ENCODE measurements around the gene SLC25A45.

The SLC25A45 gene

GRCh38 chr11:65351511-65351910 lies 30.9 kb downstream of the SLC25A45 start:
- TF ChIP-seq ZNF565 (CRISPR knock-in tag; conservative IDR thresholded peaks at IDR 0.05; ENCODE audit: low read depth) (no peak), PPARA (CRISPR knock-in tag; IDR thresholded peaks at IDR 0.05; ENCODE audit: borderline replicate concordance) (no peak), TOX (CRISPR knock-in tag; IDR thresholded peaks at IDR 0.05; ENCODE audit: borderline replicate concordance) (no peak), BACH2 (CRISPR knock-in tag; IDR thresholded peaks at IDR 0.05; ENCODE audit: borderline replicate concordance) (no peak), OSR1 (CRISPR knock-in tag; IDR thresholded peaks at IDR 0.05) (no peak), ZNF8 (CRISPR knock-in tag; IDR thresholded peaks at IDR 0.05) (no peak), TCF4 (CRISPR knock-in tag; IDR thresholded peaks at IDR 0.05; ENCODE audit: borderline replicate concordance) (no peak), GLIS3 (CRISPR knock-in tag; IDR thresholded peaks at IDR 0.05) (no peak), ISL1 (CRISPR knock-in tag; IDR thresholded peaks at IDR 0.05) (no peak), ZFP30 (CRISPR knock-in tag; IDR thresholded peaks at IDR 0.05) (no peak), ARNTL (CRISPR knock-in tag; IDR thresholded peaks at IDR 0.05; ENCODE audit: borderline replicate concordance, low read depth) (no peak), SNAI2 (CRISPR knock-in tag; IDR thresholded peaks at IDR 0.05) (no peak), ZFP3 (CRISPR knock-in tag; IDR thresholded peaks at IDR 0.05) (no peak), CREB5 (CRISPR knock-in tag; IDR thresholded peaks at IDR 0.05; ENCODE audit: low read depth) (no peak), TSHZ2 (CRISPR knock-in tag; IDR thresholded peaks at IDR 0.05) (no peak), CSRNP3 (CRISPR knock-in tag; IDR thresholded peaks at IDR 0.05) (no peak), CSDC2 (CRISPR knock-in tag; IDR thresholded peaks at IDR 0.05) (no peak), ZNF70 (CRISPR knock-in tag; IDR thresholded peaks at IDR 0.05) (no peak), RARB (CRISPR knock-in tag; IDR thresholded peaks at IDR 0.05) (no peak)
- ATAC-seq = no peak

GRCh38 chr11:65341856-65342255 lies 40.6 kb downstream of the SLC25A45 start:
- peak; percentile 30; the same call in 1 of the 3 replicates for ATAC-seq
- no peak for TF ChIP-seq ZFP30 (CRISPR knock-in tag; IDR thresholded peaks at IDR 0.05)

- no peak for ATAC-seq
- no peak for TF ChIP-seq CSRNP3 (CRISPR knock-in tag; IDR thresholded peaks at IDR 0.05)
- no peak for TF ChIP-seq GLIS3 (CRISPR knock-in tag; IDR thresholded peaks at IDR 0.05)
- no peak for TF ChIP-seq TSHZ2 (CRISPR knock-in tag; IDR thresholded peaks at IDR 0.05)
- TF ChIP-seq TCF4 (CRISPR knock-in tag; IDR thresholded peaks at IDR 0.05; ENCODE audit: borderline replicate concordance) = no peak
- no peak for TF ChIP-seq BACH2 (CRISPR knock-in tag; IDR thresholded peaks at IDR 0.05; ENCODE audit: borderline replicate concordance)
- TF ChIP-seq CSDC2 (CRISPR knock-in tag; IDR thresholded peaks at IDR 0.05) = no peak
- no peak for TF ChIP-seq ARNTL (CRISPR knock-in tag; IDR thresholded peaks at IDR 0.05; ENCODE audit: borderline replicate concordance, low read depth)
- no peak for TF ChIP-seq ZC3H10 (CRISPR knock-in tag; IDR thresholded peaks at IDR 0.05)
- TF ChIP-seq POU6F1 (CRISPR knock-in tag; IDR thresholded peaks at IDR 0.05; ENCODE audit: borderline replicate concordance, low read depth) = no peak
- TF ChIP-seq TOX (CRISPR knock-in tag; IDR thresholded peaks at IDR 0.05; ENCODE audit: borderline replicate concordance) = no peak
- TF ChIP-seq ZFP30 (CRISPR knock-in tag; IDR thresholded peaks at IDR 0.05) = no peak
- TF ChIP-seq PATZ1 (CRISPR knock-in tag; IDR thresholded peaks at IDR 0.05; ENCODE audit: borderline replicate concordance) = no peak
- no peak for TF ChIP-seq ZNF70 (CRISPR knock-in tag; IDR thresholded peaks at IDR 0.05)
- TF ChIP-seq ZNF565 (CRISPR knock-in tag; conservative IDR thresholded peaks at IDR 0.05; ENCODE audit: low read depth) = no peak
- TF ChIP-seq SNAI2 (CRISPR knock-in tag; IDR thresholded peaks at IDR 0.05) = no peak
- TF ChIP-seq OSR1 (CRISPR knock-in tag; IDR thresholded peaks at IDR 0.05) = no peak
- TF ChIP-seq ZFP3 (CRISPR knock-in tag; IDR thresholded peaks at IDR 0.05) = no peak
- TF ChIP-seq RARB (CRISPR knock-in tag; IDR thresholded peaks at IDR 0.05) = no peak
- TF ChIP-seq ZNF8 (CRISPR knock-in tag; IDR thresholded peaks at IDR 0.05) = no peak
These were observed 42.2 kb downstream of the SLC25A45 start for GRCh38 chr11:65340226-65340625.

All from SK-N-SH treated with all-trans-retinoic acid at 6 μM for 48 hours (cell line).